Caco-2 (cell line): ENCODE data around the gene MEST. TPM values are rescaled to one million over a fixed set of nuclear protein-coding genes. Genes with fewer than 3 reads are reported as not detected.

ENCODE experiments used
- BruUV-seq: library from RNA; stranded (reverse); fragments of 400-500 nt; replicated peaks from 2 replicates; lab custom pipeline; 2021; lab: Mats Ljungman, UMichigan
- CTCF ChIA-PET: fragments of 300-600 bp; sonication (Branson Sonifier 250); formaldehyde crosslinking; loops from one replicate; lab custom pipeline; 2022; ENCODE audit warnings: antibody characterized with exemption; lab: Charles Lee
- POLR2A ChIA-PET: fragments of 300-600 bp; sonication (Branson Sonifier 250); formaldehyde crosslinking; loops from one replicate; lab custom pipeline; 2022; ENCODE audit warnings: antibody characterized with exemption; lab: Charles Lee
- DNase-seq, 2 experiments: peaks; one replicate each; pipeline versions ENCODE4 v3.0.0 to v3.0.0-alpha.2; 2020 to 2022
- H3K27me3 ChIP-seq: replicated peaks from 2 replicates; pipeline ENCODE4 v1.6.0; 2011; ENCODE audit warnings: low read length; ENCODE audit not compliant: control insufficient read depth, insufficient read depth
- H3K36me3 ChIP-seq: 2 replicates; pipeline ENCODE4 v1.5.1; 2011; ENCODE audit warnings: low read length; ENCODE audit not compliant: control insufficient read depth, insufficient read depth
- H3K4me1 ChIP-seq: fragments of 250-450 bp; sonication (Bioruptor Pico); 2 replicates; pipeline ENCODE4 v1.5.1; 2020; ENCODE audit warnings: mild to moderate bottlenecking
- H3K4me3 ChIP-seq: 2 replicates; pipeline ENCODE4 v1.5.1; 2011; ENCODE audit warnings: low read depth, mild to moderate bottlenecking, control low read depth, low read length
- H3K9me3 ChIP-seq: fragments of 250-450 bp; sonication (Bioruptor Pico); 2 replicates; pipeline ENCODE4 v1.5.1; 2020; ENCODE audit warnings: mild to moderate bottlenecking, moderate library complexity
- H3K27ac Mint-ChIP-seq: one replicate; pipeline ENCODE4 v1.8.0; 2022; ENCODE audit warnings: mixed read lengths; ENCODE audit not compliant: unreplicated experiment
- H3K27me3 Mint-ChIP-seq: one replicate; pipeline ENCODE4 v1.8.0; 2022; ENCODE audit warnings: mixed read lengths; ENCODE audit not compliant: insufficient read depth, unreplicated experiment
- H3K36me3 Mint-ChIP-seq: one replicate; pipeline ENCODE4 v1.8.0; 2022; ENCODE audit warnings: mild to moderate bottlenecking, mixed read lengths; ENCODE audit not compliant: insufficient read depth, unreplicated experiment
- H3K4me1 Mint-ChIP-seq: one replicate; pipeline ENCODE4 v1.8.0; 2022; ENCODE audit warnings: low read depth, mixed read lengths; ENCODE audit not compliant: unreplicated experiment
- H3K4me3 Mint-ChIP-seq: one replicate; pipeline ENCODE4 v1.8.0; 2022; ENCODE audit warnings: mild to moderate bottlenecking, moderate library complexity, mixed read lengths; ENCODE audit not compliant: unreplicated experiment
- H3K9me3 Mint-ChIP-seq: one replicate; pipeline ENCODE4 v1.8.0; 2022; ENCODE audit warnings: mixed read lengths; ENCODE audit not compliant: unreplicated experiment
- intact Hi-C: fragments of 100-400 bp; cut with micrococcal nuclease; formaldehyde crosslinking; loops from one replicate; pipeline ENCODE4 v1.10.0; 2022; ENCODE audit not compliant: unreplicated experiment
- total RNA-seq: library from RNA; stranded (reverse); gene quantifications from 2 replicates; pipeline ENCODE4 v1.2.3, GENCODE V29; 2022
- TF ChIP-seq, protein P1 (sequence below), 2 experiments: fragments of 200-600 bp in 1 of 2; IDR thresholded peaks; 1 replicate in 1 of 2; 2 replicates in 1 of 2; pipeline versions ENCODE4 v1.5.1 to v1.8.0; 2011 to 2022; ENCODE audit warnings: antibody characterized with exemption in 1 of 2, control low read depth in 1 of 2, inconsistent platforms in 1 of 2, low read depth in 1 of 2, low read length in 1 of 2, mild to moderate bottlenecking in 1 of 2, moderate library complexity in 1 of 2; ENCODE audit not compliant: insufficient read depth in 1 of 2, severe bottlenecking in 1 of 2, unreplicated experiment in 1 of 2

Gene MEST
- total RNA-seq, 1 experiment from 2014 or later, result 270 TPM

DNA sequence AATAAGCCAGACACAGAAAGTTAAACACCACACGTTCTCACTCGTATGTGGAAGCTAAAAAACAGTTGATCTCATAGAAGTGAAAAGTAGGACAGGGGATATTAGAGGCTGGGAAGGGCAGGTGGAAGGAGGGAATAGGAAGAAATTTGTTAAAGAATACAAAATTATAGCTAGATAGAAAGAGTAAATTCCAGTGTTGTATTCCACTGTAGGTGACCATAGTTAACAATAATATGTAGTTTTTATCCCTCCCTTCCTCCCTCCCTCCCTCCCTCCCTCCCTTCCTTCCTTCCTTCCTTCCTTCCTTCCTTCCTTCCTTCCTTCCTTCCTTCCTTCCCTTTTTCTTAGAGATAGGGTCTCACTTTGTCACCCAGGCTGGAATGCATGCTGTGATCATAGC is 19.9 kb upstream of the MEST start:
- peaks cover 6% of the 10 kb centered on the region for H3K27me3 Mint-ChIP-seq

DNA sequence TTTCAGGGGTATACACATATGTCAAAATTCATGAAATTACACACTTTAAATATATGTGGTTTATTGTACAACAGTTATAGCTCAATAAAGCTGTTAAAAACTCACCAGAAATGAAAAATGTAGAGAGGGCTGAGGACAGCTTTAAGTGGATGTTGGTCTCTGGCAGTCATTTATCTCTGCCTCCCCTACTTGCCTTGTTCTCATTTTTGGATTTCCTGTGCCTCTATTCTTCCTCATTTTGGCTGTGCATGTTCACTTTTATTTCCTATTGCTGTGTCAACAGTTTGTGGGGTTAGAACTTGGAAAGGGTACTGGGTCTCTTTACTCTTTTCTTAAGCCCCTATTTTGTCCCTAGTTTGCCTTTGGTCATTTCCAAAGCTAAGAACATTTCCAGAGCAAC is 18.6 kb upstream of the MEST start:
- peaks cover 9% of the 10 kb centered on the region for H3K9me3 ChIP-seq
- BruUV-seq, result no TSS peak
- H3K36me3 Mint-ChIP-seq, result no peaks in the 10 kb centered on the region
- H3K27me3 ChIP-seq, result no peaks in the 10 kb centered on the region; the same call in 1 of the 2 replicates
- TF ChIP-seq, protein P1, sequence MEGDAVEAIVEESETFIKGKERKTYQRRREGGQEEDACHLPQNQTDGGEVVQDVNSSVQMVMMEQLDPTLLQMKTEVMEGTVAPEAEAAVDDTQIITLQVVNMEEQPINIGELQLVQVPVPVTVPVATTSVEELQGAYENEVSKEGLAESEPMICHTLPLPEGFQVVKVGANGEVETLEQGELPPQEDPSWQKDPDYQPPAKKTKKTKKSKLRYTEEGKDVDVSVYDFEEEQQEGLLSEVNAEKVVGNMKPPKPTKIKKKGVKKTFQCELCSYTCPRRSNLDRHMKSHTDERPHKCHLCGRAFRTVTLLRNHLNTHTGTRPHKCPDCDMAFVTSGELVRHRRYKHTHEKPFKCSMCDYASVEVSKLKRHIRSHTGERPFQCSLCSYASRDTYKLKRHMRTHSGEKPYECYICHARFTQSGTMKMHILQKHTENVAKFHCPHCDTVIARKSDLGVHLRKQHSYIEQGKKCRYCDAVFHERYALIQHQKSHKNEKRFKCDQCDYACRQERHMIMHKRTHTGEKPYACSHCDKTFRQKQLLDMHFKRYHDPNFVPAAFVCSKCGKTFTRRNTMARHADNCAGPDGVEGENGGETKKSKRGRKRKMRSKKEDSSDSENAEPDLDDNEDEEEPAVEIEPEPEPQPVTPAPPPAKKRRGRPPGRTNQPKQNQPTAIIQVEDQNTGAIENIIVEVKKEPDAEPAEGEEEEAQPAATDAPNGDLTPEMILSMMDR (IDR thresholded peaks at IDR 0.05; ENCODE audit: insufficient read depth in 1 of 2, low read depth in 1 of 2, low read length in 1 of 2, severe bottlenecking in 1 of 2, unreplicated experiment in 1 of 2), result no peak
- intact Hi-C loops, result no loop called here
- H3K27me3 Mint-ChIP-seq, result peaks cover 6% of the 10 kb centered on the region
- no peaks in the 10 kb centered on the region for H3K36me3 ChIP-seq
- H3K4me1 ChIP-seq, result no peaks in the 10 kb centered on the region
- no peak for DNase-seq
- ChIA-PET CTCF (no interaction called here), POLR2A (no interaction called here)
- no peak overlapping the region for H3K4me3 Mint-ChIP-seq
- peaks cover 12% of the 10 kb centered on the region for H3K9me3 Mint-ChIP-seq
- H3K27ac Mint-ChIP-seq, result no peak overlapping the region
- no peaks in the 10 kb centered on the region for H3K4me1 Mint-ChIP-seq
- H3K4me3 ChIP-seq, result no peak overlapping the region

More for the DNA sequence above, 19.9 kb upstream of the MEST start:
- no peaks in the 10 kb centered on the region; the same call in 1 of the 2 replicates for H3K27me3 ChIP-seq
- Mint-ChIP-seq H3K27ac (no peak overlapping the region), H3K9me3 (no peaks in the 10 kb centered on the region), H3K4me1 (no peaks in the 10 kb centered on the region), H3K36me3 (no peaks in the 10 kb centered on the region), H3K4me3 (no peak overlapping the region)
- ChIA-PET POLR2A (no interaction called here), CTCF (no interaction called here)
- TF ChIP-seq, protein P1 (IDR thresholded peaks at IDR 0.05; ENCODE audit: insufficient read depth in 1 of 2, low read depth in 1 of 2, low read length in 1 of 2, severe bottlenecking in 1 of 2, unreplicated experiment in 1 of 2), result no peak
- H3K4me1 ChIP-seq, result no peaks in the 10 kb centered on the region
- no peaks in the 10 kb centered on the region for H3K9me3 ChIP-seq
- BruUV-seq, result no TSS peak
- DNase-seq, result no peak
- no peaks in the 10 kb centered on the region for H3K36me3 ChIP-seq
- no peak overlapping the region for H3K4me3 ChIP-seq
- intact Hi-C loops, result no loop called here

DNA sequence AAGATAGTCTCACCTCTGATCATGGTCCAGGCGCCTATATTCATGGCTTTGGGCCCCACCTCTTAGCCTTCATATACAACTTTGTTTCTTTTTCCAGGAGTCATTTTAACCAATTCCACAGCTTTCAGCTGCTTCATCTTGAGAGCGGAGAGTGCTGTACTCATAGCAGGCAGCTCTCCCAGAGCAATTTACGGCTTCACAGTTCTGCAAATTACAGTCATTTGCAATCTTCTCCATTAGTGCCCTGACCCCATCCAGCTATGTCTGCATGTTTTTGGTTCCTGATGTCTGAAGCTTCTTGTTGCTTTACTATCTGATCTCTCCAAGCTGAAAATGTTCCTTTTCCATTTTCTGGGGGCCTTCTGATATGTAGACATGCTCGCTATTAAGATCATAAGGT is 18.0 kb upstream of the MEST start:
- Mint-ChIP-seq H3K27me3 (peaks cover 3% of the 10 kb centered on the region), H3K36me3 (no peaks in the 10 kb centered on the region), H3K27ac (no peak overlapping the region), H3K9me3 (peaks cover 12% of the 10 kb centered on the region), H3K4me3 (no peak overlapping the region), H3K4me1 (no peaks in the 10 kb centered on the region)
- TF ChIP-seq, protein P1 (IDR thresholded peaks at IDR 0.05; ENCODE audit: insufficient read depth in 1 of 2, low read depth in 1 of 2, low read length in 1 of 2, severe bottlenecking in 1 of 2, unreplicated experiment in 1 of 2), result no peak
- no TSS peak for BruUV-seq
- no peaks in the 10 kb centered on the region for H3K36me3 ChIP-seq
- no peak overlapping the region for H3K4me3 ChIP-seq
- POLR2A ChIA-PET, result no interaction called here
- H3K9me3 ChIP-seq, result peaks cover 15% of the 10 kb centered on the region
- CTCF ChIA-PET, result no interaction called here
- H3K27me3 ChIP-seq, result no peaks in the 10 kb centered on the region
- no peak for DNase-seq
- H3K4me1 ChIP-seq, result no peaks in the 10 kb centered on the region
- intact Hi-C loops, result no loop called here
